Neuronal stem cell (in vitro differentiated cells): ENCODE measurements around the gene RAVER2.
A peak's percentile ranks its signal among the peaks of the same experiment; 100 is the strongest.
"Not testable (repeated sequence)": the region's sequence is repeated elsewhere in the genome, so short reads cannot be mapped to it uniquely, and the experiment has no call there.

Experiments used
- DNase-seq: peaks from one replicate; pipeline ENCODE4 v3.0.0-alpha.2; 2013; ENCODE audit warnings: low spot score
- H2AFZ ChIP-seq: one replicate; pipeline ENCODE4 v1.6.1; 2013; ENCODE audit warnings: mild to moderate bottlenecking, low read length, inconsistent platforms
- H2AK5ac ChIP-seq: 2 replicates; pipeline ENCODE4 v1.6.1; 2013; ENCODE audit warnings: low read depth, mild to moderate bottlenecking, inconsistent platforms, low read length, moderate library complexity, mixed read lengths
- H2BK120ac ChIP-seq: 2 replicates; pipeline ENCODE4 v1.6.1; 2013; ENCODE audit warnings: low read depth, mild to moderate bottlenecking, inconsistent platforms, low read length, moderate library complexity, mixed read lengths
- H2BK12ac ChIP-seq: one replicate; pipeline ENCODE4 v1.6.1; 2013; ENCODE audit warnings: low read length, inconsistent platforms
- H2BK15ac ChIP-seq: 2 replicates; pipeline ENCODE4 v1.6.1; 2013; ENCODE audit warnings: mild to moderate bottlenecking, low read length, inconsistent platforms, mixed read lengths
- H2BK5ac ChIP-seq: one replicate; pipeline ENCODE4 v1.6.1; 2013; ENCODE audit warnings: inconsistent platforms, mild to moderate bottlenecking, low read length, moderate library complexity
- H3K14ac ChIP-seq: one replicate; pipeline ENCODE4 v1.6.1; 2013; ENCODE audit warnings: low read length, inconsistent platforms
- H3K18ac ChIP-seq: 2 replicates; pipeline ENCODE4 v1.6.1; 2013; ENCODE audit warnings: low read length, inconsistent platforms
- H3K23ac ChIP-seq: 2 replicates; pipeline ENCODE4 v1.6.1; 2013; ENCODE audit warnings: low read depth, mild to moderate bottlenecking, mixed read lengths, low read length, inconsistent platforms; ENCODE audit not compliant: poor library complexity
- H3K27ac ChIP-seq: replicated peaks from 3 replicates; pipeline ENCODE4 v1.5.1; 2013; ENCODE audit warnings: low read length, inconsistent platforms
- H3K27me3 ChIP-seq, 3 experiments: 2 replicates each; pipeline ENCODE4 v1.6.1; 2013; ENCODE audit warnings: low read length in 3 of 3, mild to moderate bottlenecking in 2 of 3, inconsistent platforms in 1 of 3, low read depth in 1 of 3, mixed read lengths in 1 of 3, moderate library complexity in 1 of 3; ENCODE audit not compliant: control insufficient read depth in 3 of 3, insufficient read depth in 3 of 3
- H3K36me3 ChIP-seq, 2 donors: replicated peaks in 1 of 2; 2 replicates each; pipeline ENCODE4 v1.6.1; 2013; ENCODE audit warnings: low read length in 2 of 2; ENCODE audit not compliant: control insufficient read depth in 2 of 2, insufficient read depth in 2 of 2
- H3K4ac ChIP-seq: 2 replicates; pipeline ENCODE4 v1.6.1; 2013; ENCODE audit warnings: inconsistent platforms, mild to moderate bottlenecking, low read length, moderate library complexity
- H3K4me1 ChIP-seq, 2 donors: 1 replicate in 1 of 2; 2 replicates in 1 of 2; pipeline ENCODE4 v1.6.1; 2013; ENCODE audit warnings: low read length in 2 of 2, low read depth in 1 of 2; ENCODE audit not compliant: control insufficient read depth in 2 of 2, insufficient read depth in 1 of 2
- H3K4me2 ChIP-seq: one replicate; pipeline ENCODE4 v1.6.1; 2013; ENCODE audit warnings: mild to moderate bottlenecking, low read length, inconsistent platforms; ENCODE audit not compliant: insufficient read depth, poor library complexity, severe bottlenecking
- H3K4me3 ChIP-seq, 2 donors: 2 replicates each; pipeline ENCODE4 v1.5.1; 2013; ENCODE audit warnings: low read length in 2 of 2, mild to moderate bottlenecking in 2 of 2, inconsistent platforms in 1 of 2, moderate library complexity in 1 of 2
- H3K79me1 ChIP-seq: one replicate; pipeline ENCODE4 v1.6.1; 2013; ENCODE audit warnings: low read depth, mild to moderate bottlenecking, inconsistent platforms, low read length, moderate library complexity
- H3K9ac ChIP-seq: one replicate; pipeline ENCODE4 v1.6.1; 2013; ENCODE audit warnings: mild to moderate bottlenecking, low read depth, low read length, inconsistent platforms; ENCODE audit not compliant: poor library complexity
- H3K9me3 ChIP-seq, 2 donors: replicated peaks in 1 of 2; 2 replicates each; pipeline versions ENCODE3 to v1.6.1; 2013; ENCODE audit warnings: low read length in 2 of 2, mild to moderate bottlenecking in 2 of 2, inconsistent platforms in 1 of 2, low read depth in 1 of 2, mixed read lengths in 1 of 2, moderate library complexity in 1 of 2; ENCODE audit not compliant: control insufficient read depth in 2 of 2, insufficient read depth in 1 of 2
- H4K8ac ChIP-seq: one replicate; pipeline ENCODE4 v1.6.1; 2013; ENCODE audit warnings: low read depth, mild to moderate bottlenecking, inconsistent platforms, low read length, moderate library complexity
- H4K91ac ChIP-seq: one replicate; pipeline ENCODE4 v1.6.1; 2013; ENCODE audit warnings: low read length, low read depth, mild to moderate bottlenecking, inconsistent platforms; ENCODE audit not compliant: poor library complexity
- WGBS, 2 donors: extraction: QIAGEN DNeasy Blood & Tissue Kit; methylation state at CpG; one replicate each; pipeline ENCODE4 v1.1.7; 2013; ENCODE audit warnings: missing lambda C conversion rate in 2 of 2, mixed read lengths in 1 of 2; ENCODE audit not compliant: insufficient read length in 2 of 2, insufficient replicate concordance in 1 of 2; ENCODE audit errors: extremely low coverage in 2 of 2; 5-methylcytosine and 5-hydroxymethylcytosine counted together

Gene RAVER2

GRCh38 chr1:64773306-64773705 is 28.4 kb downstream of the RAVER2 start:
- H2AK5ac ChIP-seq, H3K14ac ChIP-seq, H3K79me1 ChIP-seq, H3K23ac ChIP-seq, H2BK15ac ChIP-seq, H3K4me1 ChIP-seq, H2BK12ac ChIP-seq, H4K8ac ChIP-seq, H2BK120ac ChIP-seq, H3K27ac ChIP-seq, H3K4me2 ChIP-seq, H3K4me3 ChIP-seq, H4K91ac ChIP-seq, H2AFZ ChIP-seq, H3K18ac ChIP-seq, DNase-seq, H3K4ac ChIP-seq, H2BK5ac ChIP-seq, H3K27me3 ChIP-seq, H3K9ac ChIP-seq: not testable (repeated sequence)
- WGBS, 2 donors, result no CpG with 5 or more reads among the region's 3 CpGs
- H3K9me3 ChIP-seq, result peaks cover 2 to 26% of the 10 kb centered on the region in 2 donors
- peaks cover 0 to 39% of the 10 kb centered on the region in 2 donors for H3K36me3 ChIP-seq

GRCh38 chr1:64775113-64775512 is 30.2 kb downstream of the RAVER2 start:
- Histone ChIP-seq H3K4me3 (peak overlapping the region in 1 of 2 donors; percentile 18), H2BK5ac (no peak overlapping the region), H3K4ac (no peak overlapping the region), H2BK120ac (no peak overlapping the region), H3K18ac (no peak overlapping the region), H2BK12ac (no peak overlapping the region), H3K27me3 (no peaks in the 10 kb centered on the region), H3K14ac (no peak overlapping the region), H2AFZ (no peak overlapping the region), H3K23ac (no peak overlapping the region), H3K27ac (no peak overlapping the region), H2AK5ac (no peak overlapping the region), H2BK15ac (no peak overlapping the region), H3K79me1 (no peaks in the 10 kb centered on the region), H3K4me2 (no peak overlapping the region), H4K91ac (no peak overlapping the region), H3K4me1 (no peaks in the 10 kb centered on the region), H4K8ac (no peak overlapping the region), H3K9me3 (peaks cover 2 to 21% of the 10 kb centered on the region in 2 donors), H3K9ac (no peak overlapping the region), H3K36me3 (peaks cover 0 to 27% of the 10 kb centered on the region in 2 donors)
- WGBS, 2 donors, result 100% methylated on average over 1 of the region's 3 CpGs; no CpG with 5 or more reads in 1 of the 2 donors
- DNase-seq, result no peak

GRCh38 chr1:64782044-64782443 is 37.2 kb downstream of the RAVER2 start:
- not testable (repeated sequence) for H3K79me1 ChIP-seq, H3K4me2 ChIP-seq, H3K14ac ChIP-seq, H2AFZ ChIP-seq, H3K23ac ChIP-seq, H2BK15ac ChIP-seq, H3K4me1 ChIP-seq, DNase-seq, H2BK120ac ChIP-seq, H3K18ac ChIP-seq, H2AK5ac ChIP-seq, H4K8ac ChIP-seq, H3K9ac ChIP-seq, H3K4ac ChIP-seq, H2BK5ac ChIP-seq, H2BK12ac ChIP-seq, H3K4me3 ChIP-seq, H3K27ac ChIP-seq, H3K9me3 ChIP-seq, H4K91ac ChIP-seq, H3K27me3 ChIP-seq
- peaks cover 4 to 28% of the 10 kb centered on the region in 2 donors for H3K36me3 ChIP-seq
- WGBS, 2 donors, result no CpG with 5 or more reads among the region's 6 CpGs

- not testable (repeated sequence) for H3K14ac ChIP-seq, H3K4me1 ChIP-seq
- no CpG with 5 or more reads among the region's 5 CpGs for WGBS, 2 donors
Observed at GRCh38 chr1:64782848-64783247, 38.0 kb downstream of the RAVER2 start.

More at GRCh38 chr1:64782848-64783247, 38.0 kb downstream of the RAVER2 start:
- not testable (repeated sequence) for H3K79me1 ChIP-seq, H3K4me3 ChIP-seq, H2BK120ac ChIP-seq, H2AK5ac ChIP-seq, H2BK15ac ChIP-seq, H2BK12ac ChIP-seq, H2BK5ac ChIP-seq, H3K27ac ChIP-seq, H4K8ac ChIP-seq, H3K4me2 ChIP-seq, H2AFZ ChIP-seq, DNase-seq, H3K27me3 ChIP-seq, H4K91ac ChIP-seq, H3K4ac ChIP-seq, H3K23ac ChIP-seq, H3K9ac ChIP-seq, H3K9me3 ChIP-seq, H3K18ac ChIP-seq
- peaks cover 4 to 27% of the 10 kb centered on the region in 2 donors for H3K36me3 ChIP-seq
